ENCODE results near the gene MZT2A.
"Not testable (repeated sequence)": the region's sequence is repeated elsewhere in the genome, so short reads cannot be mapped to it uniquely, and the experiment has no call there.

MZT2A gene

GRCh38 chr2:131490616-131491468 lies 1.4 kb downstream of the MZT2A start:
- not testable (repeated sequence) for DNase-seq

- DNase-seq: no peak
Measured at GRCh38 chr2:131488306-131489205, 3.6 kb downstream of the MZT2A start.

- DNase-seq: not testable (repeated sequence)
Measured at GRCh38 chr2:131486201-131486902, 5.8 kb downstream of the MZT2A start.

GRCh38 chr2:131484906-131485460 lies 7.2 kb downstream of the MZT2A start:
- DNase-seq: not testable (repeated sequence)

GRCh38 chr2:131483981-131484820 lies 8.0 kb downstream of the MZT2A start:
- not testable (repeated sequence) for DNase-seq

- not testable (repeated sequence) for DNase-seq
Measured at GRCh38 chr2:131482506-131483155, 9.6 kb downstream of the MZT2A start.

- not testable (repeated sequence) for DNase-seq
Measured at GRCh38 chr2:131480351-131480750, 11.8 kb downstream of the MZT2A start.

- not testable (repeated sequence) for DNase-seq
Measured at GRCh38 chr2:131478850-131479461, 13.2 kb downstream of the MZT2A start.

GRCh38 chr2:131478074-131478849 lies 13.9 kb downstream of the MZT2A start:
- DNase-seq: not testable (repeated sequence)

- not testable (repeated sequence) for DNase-seq
Measured at GRCh38 chr2:131477227-131477626, 15.0 kb downstream of the MZT2A start.

- not testable (repeated sequence) for DNase-seq
Measured at GRCh38 chr2:131476363-131476762, 15.8 kb downstream of the MZT2A start.

GRCh38 chr2:131475831-131476230 lies 16.4 kb downstream of the MZT2A start, which contains the start of gene TUBA3D:
TSS of gene TUBA3D (plus strand) at chr2:131476119. CDS start at chr2:131476200, 81 bp downstream.
- DNase-seq: no peak

- not testable (repeated sequence) for DNase-seq
Measured at GRCh38 chr2:131473266-131473665, 18.9 kb downstream of the MZT2A start.

- not testable (repeated sequence) for DNase-seq
Measured at GRCh38 chr2:131471624-131472023, 20.6 kb downstream of the MZT2A start.

- not testable (repeated sequence) for DNase-seq
Measured at GRCh38 chr2:131470944-131471343, 21.3 kb downstream of the MZT2A start.

- not testable (repeated sequence) for DNase-seq
Measured at GRCh38 chr2:131467722-131468121, 24.5 kb downstream of the MZT2A start.

GRCh38 chr2:131454914-131455313 lies 37.3 kb downstream of the MZT2A start:
- DNase-seq: not testable (repeated sequence)

- DNase-seq: not testable (repeated sequence)
Measured at GRCh38 chr2:131451265-131451949, 40.8 kb downstream of the MZT2A start.

- DNase-seq: not testable (repeated sequence)
Measured at GRCh38 chr2:131447981-131448380, 44.2 kb downstream of the MZT2A start.
